H1 (cell line): ENCODE results near the gene AASDHPPT. TPM values are rescaled to one million over a fixed set of nuclear protein-coding genes. Genes with fewer than 3 reads are reported as not detected.
"Not testable (repeated sequence)": the region's sequence is repeated elsewhere in the genome, so short reads cannot be mapped to it uniquely, and the experiment has no call there.

ENCODE experiments used
- CTCF ChIA-PET: fragments of 300-600 bp; sonication (Branson Sonifier 250); formaldehyde crosslinking; loops from one replicate; lab custom pipeline; 2021; ENCODE audit not compliant: partially characterized antibody; lab: Charles Lee
- POLR2A ChIA-PET: fragments of 300-600 bp; sonication (Branson Sonifier 250); formaldehyde crosslinking; loops from one replicate; lab custom pipeline; 2021; ENCODE audit warnings: inconsistent platforms; ENCODE audit not compliant: partially characterized antibody; lab: Charles Lee
- DNase-seq, 2 experiments: peaks; one replicate each; pipeline versions ENCODE4 v3.0.0 to v3.0.0-alpha.2; 2010 to 2022; ENCODE audit warnings: low spot score in 2 of 2, low read depth in 1 of 2, mixed read lengths in 1 of 2
- FAIRE-seq: peaks from 2 replicates; lab custom pipeline; 2011; peaks lifted over from hg19 to GRCh38; lab: Jason Lieb, UNC
- H2AFZ ChIP-seq: 2 replicates; pipeline ENCODE4 v1.8.1; 2012; ENCODE audit warnings: low read length, inconsistent platforms
- H2AK5ac ChIP-seq: 2 replicates; pipeline ENCODE4 v1.6.1; 2013; ENCODE audit warnings: low read depth, low read length
- H2BK120ac ChIP-seq: replicated peaks from 2 replicates; pipeline ENCODE3; 2013; ENCODE audit warnings: low read depth, low read length, inconsistent platforms
- H2BK12ac ChIP-seq: 2 replicates; pipeline ENCODE4 v1.6.1; 2013; ENCODE audit warnings: low read depth, low read length
- H2BK15ac ChIP-seq: 2 replicates; pipeline ENCODE4 v1.6.1; 2013; ENCODE audit warnings: low read length
- H2BK20ac ChIP-seq: 2 replicates; pipeline ENCODE4 v1.6.1; 2013; ENCODE audit warnings: low read length
- H2BK5ac ChIP-seq: 2 replicates; pipeline ENCODE4 v1.6.1; 2013; ENCODE audit warnings: low read depth, low read length
- H3K14ac ChIP-seq: 2 replicates; pipeline ENCODE4 v1.6.1; 2013; ENCODE audit warnings: inconsistent platforms; ENCODE audit not compliant: insufficient read length
- H3K18ac ChIP-seq: 2 replicates; pipeline ENCODE4 v1.6.1; 2013; ENCODE audit warnings: low read length; ENCODE audit errors: extremely low read depth
- H3K23ac ChIP-seq: 2 replicates; pipeline ENCODE4 v1.6.1; 2013; ENCODE audit warnings: inconsistent platforms; ENCODE audit not compliant: insufficient read length
- H3K23me2 ChIP-seq: 2 replicates; pipeline ENCODE4 v1.6.1; 2013; ENCODE audit warnings: low read depth, low read length
- H3K27ac ChIP-seq: 2 replicates; pipeline ENCODE4 v1.6.1; 2011; ENCODE audit warnings: low read depth, low read length, inconsistent platforms
- H3K27me3 ChIP-seq, 4 experiments: replicated peaks in 1 of 4; 1 replicate in 1 of 4; 2 replicates in 3 of 4; pipeline versions ENCODE4 v1.6.1 to v1.8.1; 2011 to 2013; ENCODE audit warnings: low read length in 3 of 4, mild to moderate bottlenecking in 3 of 4, inconsistent platforms in 2 of 4, mixed read lengths in 2 of 4, moderate library complexity in 1 of 4; ENCODE audit not compliant: control insufficient read depth in 3 of 4, insufficient read depth in 3 of 4; ENCODE audit errors: extremely low read depth in 1 of 4
- H3K36me3 ChIP-seq, 4 experiments: 2 replicates each; pipeline versions ENCODE4 v1.6.1 to v1.8.1; 2011 to 2013; ENCODE audit warnings: mild to moderate bottlenecking in 4 of 4, low read length in 3 of 4, moderate library complexity in 2 of 4, control low read depth in 1 of 4, inconsistent platforms in 1 of 4; ENCODE audit not compliant: insufficient read depth in 4 of 4, control insufficient read depth in 2 of 4
- H3K4ac ChIP-seq: replicated peaks from 2 replicates; pipeline ENCODE3; 2013; ENCODE audit warnings: low read length, low read depth, mixed read lengths, inconsistent platforms; ENCODE audit not compliant: insufficient read length
- H3K4me1 ChIP-seq, 4 experiments: replicated peaks in 1 of 4; 1 replicate in 1 of 4; 2 replicates in 3 of 4; pipeline versions ENCODE4 v1.6.1 to v1.8.1; 2011 to 2013; ENCODE audit warnings: low read length in 3 of 4, inconsistent platforms in 2 of 4, mixed read lengths in 1 of 4; ENCODE audit not compliant: insufficient read depth in 4 of 4, control insufficient read depth in 3 of 4
- H3K4me2 ChIP-seq, 2 experiments: 2 replicates each; pipeline versions ENCODE4 v1.6.1 to v1.8.1; 2011 to 2013; ENCODE audit warnings: low read depth in 2 of 2, low read length in 2 of 2, control low read depth in 1 of 2, inconsistent platforms in 1 of 2, mild to moderate bottlenecking in 1 of 2; ENCODE audit not compliant: insufficient read depth in 1 of 2
- H3K4me3 ChIP-seq, 4 experiments: fragments of 200-600, 300-600 bp in 1 of 4; sonication (generic), shearing (Covaris generic), sonication (Bioruptor Twin) in 1 of 4; 2 replicates each; pipeline versions ENCODE4 v1.5.1 to v1.8.1; 2011 to 2016; ENCODE audit warnings: low read length in 4 of 4, low read depth in 3 of 4, control low read depth in 2 of 4, inconsistent platforms in 2 of 4, mild to moderate bottlenecking in 2 of 4, mixed read lengths in 1 of 4, moderate library complexity in 1 of 4; ENCODE audit not compliant: insufficient read depth in 2 of 4; ENCODE audit errors: extremely low read depth in 1 of 4
- H3K56ac ChIP-seq: replicated peaks from 2 replicates; pipeline ENCODE3; 2013; ENCODE audit warnings: low read depth, mild to moderate bottlenecking, mixed read lengths, low read length, inconsistent platforms; ENCODE audit not compliant: insufficient read length
- H3K79me1 ChIP-seq: 2 replicates; pipeline ENCODE4 v1.6.1; 2013; ENCODE audit warnings: low read depth, low read length, control low read depth
- H3K79me2 ChIP-seq, 2 experiments: 2 replicates each; pipeline versions ENCODE4 v1.6.1 to v1.8.1; 2012 to 2013; ENCODE audit warnings: low read length in 2 of 2, mild to moderate bottlenecking in 2 of 2, inconsistent platforms in 1 of 2; ENCODE audit not compliant: insufficient read depth in 2 of 2, control insufficient read depth in 1 of 2
- H3K9ac ChIP-seq, 4 experiments: replicated peaks in 1 of 4; 1 replicate in 1 of 4; 2 replicates in 3 of 4; pipeline versions ENCODE4 v1.6.1 to v1.8.1; 2011 to 2013; ENCODE audit warnings: low read depth in 3 of 4, low read length in 3 of 4, control low read depth in 2 of 4, mild to moderate bottlenecking in 2 of 4, moderate library complexity in 2 of 4, inconsistent platforms in 1 of 4; ENCODE audit errors: extremely low read depth in 1 of 4
- H3K9me3 ChIP-seq, 2 experiments: 2 replicates each; pipeline versions ENCODE4 v1.6.1 to v1.8.1; 2012 to 2013; ENCODE audit warnings: mild to moderate bottlenecking in 2 of 2, moderate library complexity in 2 of 2, control low read depth in 1 of 2, inconsistent platforms in 1 of 2, low read depth in 1 of 2, low read length in 1 of 2, mixed read lengths in 1 of 2; ENCODE audit not compliant: insufficient read depth in 2 of 2
- H4K20me1 ChIP-seq, 2 experiments: replicated peaks in 1 of 2; 2 replicates each; pipeline versions ENCODE3 to v1.8.1; 2011 to 2013; ENCODE audit warnings: inconsistent platforms in 2 of 2, low read length in 2 of 2, mild to moderate bottlenecking in 1 of 2; ENCODE audit not compliant: insufficient read depth in 2 of 2, control insufficient read depth in 1 of 2
- H4K5ac ChIP-seq: 2 replicates; pipeline ENCODE4 v1.6.1; 2013; ENCODE audit warnings: low read length, low read depth, mixed read lengths, inconsistent platforms; ENCODE audit not compliant: insufficient read length
- H4K8ac ChIP-seq: 2 replicates; pipeline ENCODE4 v1.8.0; 2013; ENCODE audit warnings: mild to moderate bottlenecking, moderate library complexity, low read length, inconsistent platforms; ENCODE audit not compliant: insufficient read depth; ENCODE audit errors: extremely low read depth
- H4K91ac ChIP-seq: replicated peaks from 2 replicates; pipeline ENCODE3; 2013; ENCODE audit warnings: low read length, mixed read lengths, inconsistent platforms; ENCODE audit not compliant: insufficient read length
- WGBS, 2 experiments: shearing (Covaris generic) in 1 of 2; methylation state at CpG; one replicate each; pipeline versions ENCODE4 v1.1.6 to v1.1.7; 2013 to 2015; ENCODE audit warnings: low lambda C conversion rate in 2 of 2, mixed read lengths in 2 of 2, inconsistent platforms in 1 of 2, low coverage in 1 of 2, missing lambda C conversion rate in 1 of 2; ENCODE audit not compliant: insufficient replicate concordance in 2 of 2, insufficient coverage in 1 of 2, insufficient read length in 1 of 2; ENCODE audit errors: extremely low coverage in 1 of 2, missing lambda C conversion rate in 1 of 2; 5-methylcytosine and 5-hydroxymethylcytosine counted together
- polyA plus RNA-seq, 7 experiments: library from polyadenylated mRNA; depleted of rRNA in 3 of 7; stranded (reverse) in 5 of 7; unstranded in 2 of 7; fragments of >200 nt in 5 of 7; fragments of 200-250 nt in 2 of 7; gene quantifications; 1 replicate in 5 of 7; 2 replicates in 1 of 7; 4 replicates in 1 of 7; pipeline versions ENCODE4 v1.2.1 to v1.2.3, GENCODE V29; 2011 to 2013; ENCODE audit warnings: missing spikeins in 2 of 7, mixed read lengths in 2 of 7
- total RNA-seq: library from RNA; stranded (reverse); fragmentation: NEBNext Ultra II Directional; extraction: Animal tissue kit (Norgen Biotek cat#: 25700); gene quantifications from 2 replicates; pipeline ENCODE4 v1.2.1, GENCODE V29; 2021

AASDHPPT gene
- total and polyA plus RNA-seq, 2 of the 8 experiments (the other 6 are each of a cell fraction or from before 2014, with no cell fraction given): 15.7 to 42.2 TPM

DNA sequence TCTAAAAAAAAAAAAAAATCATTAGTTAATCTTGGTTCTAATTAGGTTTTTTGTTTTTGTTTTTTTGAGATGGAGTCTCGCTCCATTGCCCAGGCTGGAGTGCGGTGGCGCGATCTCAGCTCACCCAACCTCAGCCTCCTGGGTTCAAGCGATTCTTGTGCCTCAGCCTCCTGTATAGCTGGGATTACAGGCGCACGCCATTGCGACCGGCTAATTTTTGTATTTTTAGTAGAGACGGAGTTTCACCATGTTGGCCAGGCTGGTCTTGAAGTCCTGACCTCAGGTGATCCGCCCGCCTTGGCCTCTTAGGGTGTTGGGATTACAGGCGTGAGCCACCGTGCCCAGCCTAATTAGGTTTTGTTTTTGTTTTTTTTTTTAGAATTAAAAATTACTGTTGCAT is 19.1 kb upstream of the AASDHPPT start:
- H3K4me2 ChIP-seq, H3K18ac ChIP-seq, H3K9ac ChIP-seq, H3K56ac ChIP-seq, H3K4me1 ChIP-seq, FAIRE-seq, H4K91ac ChIP-seq, H2BK120ac ChIP-seq, H2BK12ac ChIP-seq, H3K23ac ChIP-seq, H3K4me3 ChIP-seq, H2BK5ac ChIP-seq, H2AK5ac ChIP-seq, H3K14ac ChIP-seq, H3K4ac ChIP-seq, H3K9me3 ChIP-seq, H2BK20ac ChIP-seq, H3K36me3 ChIP-seq, CTCF ChIA-PET, H3K79me1 ChIP-seq, H2BK15ac ChIP-seq, POLR2A ChIA-PET, H3K27ac ChIP-seq, H3K79me2 ChIP-seq, H4K20me1 ChIP-seq, DNase-seq, H3K27me3 ChIP-seq, H2AFZ ChIP-seq, H4K8ac ChIP-seq, H3K23me2 ChIP-seq, H4K5ac ChIP-seq: not testable (repeated sequence)
- WGBS, 2 experiments: 98% methylated on average over 14 of the region's 14 CpGs; no CpG with 5 or more reads in 1 of the 2 experiments
